HepG2 (cell line): Measurements from ENCODE around the gene LOXL3. TPM values are rescaled to one million over a fixed set of nuclear protein-coding genes. Genes with fewer than 3 reads are reported as not detected.

Experiments
- ATF7 ChIP-seq, 2 experiments: fragments of 450-650 bp in 1 of 2; sonication (generic) in 1 of 2; formaldehyde crosslinking in 1 of 2; IDR thresholded peaks; 2 replicates each; pipeline versions ENCODE4 v1.4.0 to v1.6.1; 2016 to 2020; ENCODE audit warnings: antibody characterized with exemption in 1 of 2, mild to moderate bottlenecking in 1 of 2, missing genetic modification reagents in 1 of 2
- GPN1 ChIP-seq: sonication (generic); formaldehyde crosslinking; IDR thresholded peaks from 2 replicates; pipeline ENCODE4 v1.5.1; 2020; ENCODE audit warnings: missing genetic modification reagents, borderline replicate concordance
- HMG20B ChIP-seq: conservative IDR thresholded peaks from 2 replicates; pipeline ENCODE4 v1.6.1; 2016; ENCODE audit warnings: missing genetic modification reagents, missing compliant biosample characterization
- HNRNPL ChIP-seq: fragments of 200-400 bp; formaldehyde crosslinking; IDR thresholded peaks from 2 replicates; pipeline ENCODE4 v1.6.1; 2017; ENCODE audit warnings: mild to moderate bottlenecking, low read depth, low read length
- MEIS2 ChIP-seq: sonication (generic); formaldehyde crosslinking; IDR thresholded peaks from 2 replicates; pipeline ENCODE4 v1.9.0; 2021; ENCODE audit warnings: mild to moderate bottlenecking, missing genetic modification reagents
- MYC ChIP-seq: sonication (generic); formaldehyde crosslinking; IDR thresholded peaks from 2 replicates; pipeline ENCODE4 v1.9.0; 2021; ENCODE audit warnings: missing genetic modification reagents, borderline replicate concordance
- ONECUT2 ChIP-seq: sonication (generic); formaldehyde crosslinking; IDR thresholded peaks from 2 replicates; pipeline ENCODE4 v1.4.0; 2020; ENCODE audit warnings: missing genetic modification reagents
- ZFP41 ChIP-seq: sonication (generic); formaldehyde crosslinking; IDR thresholded peaks from 2 replicates; pipeline ENCODE4 v1.4.0; 2020; ENCODE audit warnings: mild to moderate bottlenecking, missing genetic modification reagents, borderline replicate concordance
- ZNF205 ChIP-seq: IDR thresholded peaks from 2 replicates; pipeline ENCODE4 v1.6.1; 2018; ENCODE audit warnings: missing biosample characterization, missing genetic modification reagents
- ZNF280B ChIP-seq: sonication (generic); formaldehyde crosslinking; IDR thresholded peaks from 2 replicates; pipeline ENCODE4 v1.5.0; 2020; ENCODE audit warnings: missing genetic modification reagents, mild to moderate bottlenecking, borderline replicate concordance
- ZNF354B ChIP-seq: sonication (generic); formaldehyde crosslinking; IDR thresholded peaks from 2 replicates; pipeline ENCODE4 v1.8.0; 2022; ENCODE audit warnings: mild to moderate bottlenecking, missing genetic modification reagents
- ZNF513 ChIP-seq: sonication (generic); formaldehyde crosslinking; conservative IDR thresholded peaks from 2 replicates; pipeline ENCODE4 v1.5.0; 2020; ENCODE audit warnings: missing genetic modification reagents
- polyA plus RNA-seq, 8 experiments: library from polyadenylated mRNA; depleted of rRNA in 3 of 8; stranded (reverse) in 7 of 8; unstranded in 1 of 8; fragments of >200 nt; fragmentation: Illumina TruSeq in 4 of 8; extraction: Trizol in 4 of 8; gene quantifications; 2 replicates each; pipeline versions ENCODE4 v1.2.1 to v1.2.3, GENCODE V29; 2011 to 2016; ENCODE audit warnings: low read depth in 4 of 8, missing spikeins in 1 of 8, mixed read lengths in 1 of 8; ENCODE audit not compliant: insufficient read depth in 1 of 8
- total RNA-seq, 5 experiments: library from RNA; depleted of rRNA; stranded (reverse); fragments of >200 nt; fragmentation: Illumina TruSeq; extraction: Trizol; gene quantifications; 2 replicates each; pipeline ENCODE4 v1.2.3, GENCODE V29; 2016; ENCODE audit warnings: low read depth in 1 of 5
- TF ChIP-seq, protein P1 (sequence below): sonication (generic); formaldehyde crosslinking; IDR thresholded peaks from 2 replicates; pipeline ENCODE4 v1.5.0; 2020; ENCODE audit warnings: mild to moderate bottlenecking, missing genetic modification reagents
- TF ChIP-seq, protein P2 (sequence below): sonication (generic); formaldehyde crosslinking; IDR thresholded peaks from 2 replicates; pipeline ENCODE4 v1.4.0; 2020; ENCODE audit warnings: mild to moderate bottlenecking, missing genetic modification reagents
- TF ChIP-seq, protein P3 (sequence below): IDR thresholded peaks from 2 replicates; pipeline ENCODE4 v1.4.0; 2020; ENCODE audit warnings: mild to moderate bottlenecking, missing genetic modification reagents

The LOXL3 gene
- total and polyA plus RNA-seq, 2 of the 13 experiments (the other 11 are each of a cell fraction or from before 2014, with no cell fraction given) = 0.55 to 6.5 TPM

- TF ChIP-seq, protein P1, sequence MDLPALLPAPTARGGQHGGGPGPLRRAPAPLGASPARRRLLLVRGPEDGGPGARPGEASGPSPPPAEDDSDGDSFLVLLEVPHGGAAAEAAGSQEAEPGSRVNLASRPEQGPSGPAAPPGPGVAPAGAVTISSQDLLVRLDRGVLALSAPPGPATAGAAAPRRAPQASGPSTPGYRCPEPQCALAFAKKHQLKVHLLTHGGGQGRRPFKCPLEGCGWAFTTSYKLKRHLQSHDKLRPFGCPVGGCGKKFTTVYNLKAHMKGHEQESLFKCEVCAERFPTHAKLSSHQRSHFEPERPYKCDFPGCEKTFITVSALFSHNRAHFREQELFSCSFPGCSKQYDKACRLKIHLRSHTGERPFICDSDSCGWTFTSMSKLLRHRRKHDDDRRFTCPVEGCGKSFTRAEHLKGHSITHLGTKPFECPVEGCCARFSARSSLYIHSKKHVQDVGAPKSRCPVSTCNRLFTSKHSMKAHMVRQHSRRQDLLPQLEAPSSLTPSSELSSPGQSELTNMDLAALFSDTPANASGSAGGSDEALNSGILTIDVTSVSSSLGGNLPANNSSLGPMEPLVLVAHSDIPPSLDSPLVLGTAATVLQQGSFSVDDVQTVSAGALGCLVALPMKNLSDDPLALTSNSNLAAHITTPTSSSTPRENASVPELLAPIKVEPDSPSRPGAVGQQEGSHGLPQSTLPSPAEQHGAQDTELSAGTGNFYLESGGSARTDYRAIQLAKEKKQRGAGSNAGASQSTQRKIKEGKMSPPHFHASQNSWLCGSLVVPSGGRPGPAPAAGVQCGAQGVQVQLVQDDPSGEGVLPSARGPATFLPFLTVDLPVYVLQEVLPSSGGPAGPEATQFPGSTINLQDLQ (CRISPR knock-in tag) = 0 out of 2 replicates have a peak, but pooled peaks have one; percentile 22
- TF ChIP-seq ZFP41 (no peak), ZNF280B (peak; percentile 18; the same call in 1 of the 2 replicates), MEIS2 (0 out of 2 replicates have a peak, but pooled peaks have one; percentile 53), HNRNPL (peak; percentile 83), ZNF513 (CRISPR knock-in tag) (no peak), HMG20B (CRISPR knock-in tag) (no peak), ONECUT2 (CRISPR knock-in tag) (no peak), ATF7 (IDR thresholded peaks at IDR 0.05) (no peak), ATF7 (CRISPR knock-in tag; IDR thresholded peaks at IDR 0.05) (peak; percentile 55; the same call in 1 of the 2 replicates), MYC (CRISPR knock-in tag) (0 out of 2 replicates have a peak, but pooled peaks have one; percentile 43), ZNF354B (no peak), ZNF205 (CRISPR knock-in tag) (peak; percentile 73), GPN1 (CRISPR knock-in tag) (no peak)
- TF ChIP-seq, protein P2, sequence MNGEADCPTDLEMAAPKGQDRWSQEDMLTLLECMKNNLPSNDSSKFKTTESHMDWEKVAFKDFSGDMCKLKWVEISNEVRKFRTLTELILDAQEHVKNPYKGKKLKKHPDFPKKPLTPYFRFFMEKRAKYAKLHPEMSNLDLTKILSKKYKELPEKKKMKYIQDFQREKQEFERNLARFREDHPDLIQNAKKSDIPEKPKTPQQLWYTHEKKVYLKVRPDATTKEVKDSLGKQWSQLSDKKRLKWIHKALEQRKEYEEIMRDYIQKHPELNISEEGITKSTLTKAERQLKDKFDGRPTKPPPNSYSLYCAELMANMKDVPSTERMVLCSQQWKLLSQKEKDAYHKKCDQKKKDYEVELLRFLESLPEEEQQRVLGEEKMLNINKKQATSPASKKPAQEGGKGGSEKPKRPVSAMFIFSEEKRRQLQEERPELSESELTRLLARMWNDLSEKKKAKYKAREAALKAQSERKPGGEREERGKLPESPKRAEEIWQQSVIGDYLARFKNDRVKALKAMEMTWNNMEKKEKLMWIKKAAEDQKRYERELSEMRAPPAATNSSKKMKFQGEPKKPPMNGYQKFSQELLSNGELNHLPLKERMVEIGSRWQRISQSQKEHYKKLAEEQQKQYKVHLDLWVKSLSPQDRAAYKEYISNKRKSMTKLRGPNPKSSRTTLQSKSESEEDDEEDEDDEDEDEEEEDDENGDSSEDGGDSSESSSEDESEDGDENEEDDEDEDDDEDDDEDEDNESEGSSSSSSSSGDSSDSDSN (CRISPR knock-in tag) = peak; percentile 49
- TF ChIP-seq, protein P3, sequence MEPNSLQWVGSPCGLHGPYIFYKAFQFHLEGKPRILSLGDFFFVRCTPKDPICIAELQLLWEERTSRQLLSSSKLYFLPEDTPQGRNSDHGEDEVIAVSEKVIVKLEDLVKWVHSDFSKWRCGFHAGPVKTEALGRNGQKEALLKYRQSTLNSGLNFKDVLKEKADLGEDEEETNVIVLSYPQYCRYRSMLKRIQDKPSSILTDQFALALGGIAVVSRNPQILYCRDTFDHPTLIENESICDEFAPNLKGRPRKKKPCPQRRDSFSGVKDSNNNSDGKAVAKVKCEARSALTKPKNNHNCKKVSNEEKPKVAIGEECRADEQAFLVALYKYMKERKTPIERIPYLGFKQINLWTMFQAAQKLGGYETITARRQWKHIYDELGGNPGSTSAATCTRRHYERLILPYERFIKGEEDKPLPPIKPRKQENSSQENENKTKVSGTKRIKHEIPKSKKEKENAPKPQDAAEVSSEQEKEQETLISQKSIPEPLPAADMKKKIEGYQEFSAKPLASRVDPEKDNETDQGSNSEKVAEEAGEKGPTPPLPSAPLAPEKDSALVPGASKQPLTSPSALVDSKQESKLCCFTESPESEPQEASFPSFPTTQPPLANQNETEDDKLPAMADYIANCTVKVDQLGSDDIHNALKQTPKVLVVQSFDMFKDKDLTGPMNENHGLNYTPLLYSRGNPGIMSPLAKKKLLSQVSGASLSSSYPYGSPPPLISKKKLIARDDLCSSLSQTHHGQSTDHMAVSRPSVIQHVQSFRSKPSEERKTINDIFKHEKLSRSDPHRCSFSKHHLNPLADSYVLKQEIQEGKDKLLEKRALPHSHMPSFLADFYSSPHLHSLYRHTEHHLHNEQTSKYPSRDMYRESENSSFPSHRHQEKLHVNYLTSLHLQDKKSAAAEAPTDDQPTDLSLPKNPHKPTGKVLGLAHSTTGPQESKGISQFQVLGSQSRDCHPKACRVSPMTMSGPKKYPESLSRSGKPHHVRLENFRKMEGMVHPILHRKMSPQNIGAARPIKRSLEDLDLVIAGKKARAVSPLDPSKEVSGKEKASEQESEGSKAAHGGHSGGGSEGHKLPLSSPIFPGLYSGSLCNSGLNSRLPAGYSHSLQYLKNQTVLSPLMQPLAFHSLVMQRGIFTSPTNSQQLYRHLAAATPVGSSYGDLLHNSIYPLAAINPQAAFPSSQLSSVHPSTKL = 0 out of 2 replicates have a peak, but pooled peaks have one; percentile 47
Measured at GRCh38 chr2:74552914-74553811, 579 bp downstream of the LOXL3 start (continued).
